HG03457 (cell line): ENCODE results near the gene CCNDBP1.
"Not testable (repeated sequence)": the region's sequence is repeated elsewhere in the genome, so short reads cannot be mapped to it uniquely, and the experiment has no call there.

Experiments used
- ATAC-seq: cut with Tn5 transposase; IDR thresholded peaks from one replicate; pipeline ENCODE4 v1.9.1; 2021; ENCODE audit warnings: moderate number of reproducible peaks; ENCODE audit not compliant: unreplicated experiment

Gene CCNDBP1

GRCh38 chr15:43214169-43214568, 29.0 kb downstream of the CCNDBP1 start:
- ATAC-seq = no peak

- no peak for ATAC-seq
Measured at GRCh38 chr15:43214592-43215295, 29.5 kb downstream of the CCNDBP1 start.

- no peak for ATAC-seq
Measured at GRCh38 chr15:43215961-43216360, 30.8 kb downstream of the CCNDBP1 start.

GRCh38 chr15:43218908-43219706, 33.9 kb downstream of the CCNDBP1 start:
- ATAC-seq = no peak

GRCh38 chr15:43219929-43220928, 35.0 kb downstream of the CCNDBP1 start:
- no peak for ATAC-seq

GRCh38 chr15:43220991-43221403, 35.8 kb downstream of the CCNDBP1 start, which contains the start of gene EPB42:
EPB42 (minus strand) TSS chr15:43221018; CDS start chr15:43220825, 193 bp downstream.
- no peak for ATAC-seq

- ATAC-seq = no peak
Measured at GRCh38 chr15:43221422-43221821, 36.2 kb downstream of the CCNDBP1 start.

GRCh38 chr15:43225201-43225949, 40.2 kb downstream of the CCNDBP1 start:
- ATAC-seq = no peak

- ATAC-seq = not testable (repeated sequence)
Measured at GRCh38 chr15:43225950-43226255, 40.7 kb downstream of the CCNDBP1 start.

- ATAC-seq = no peak
Measured at GRCh38 chr15:43226436-43227305, 41.5 kb downstream of the CCNDBP1 start.

GRCh38 chr15:43229977-43230376, 44.8 kb downstream of the CCNDBP1 start:
- no peak for ATAC-seq

- no peak for ATAC-seq
Measured at GRCh38 chr15:43230640-43231115, 45.5 kb downstream of the CCNDBP1 start.

GRCh38 chr15:43232289-43232874, 47.2 kb downstream of the CCNDBP1 start:
- no peak for ATAC-seq

GRCh38 chr15:43235536-43235935, 50.3 kb downstream of the CCNDBP1 start:
- ATAC-seq = no peak

- no peak for ATAC-seq
Measured at GRCh38 chr15:43237842-43238470, 52.8 kb downstream of the CCNDBP1 start.

GRCh38 chr15:43238671-43239131, 53.5 kb downstream of the CCNDBP1 start:
- no peak for ATAC-seq

- ATAC-seq = no peak
Measured at GRCh38 chr15:43239732-43240491, 54.7 kb downstream of the CCNDBP1 start.

GRCh38 chr15:43241100-43241499, 55.9 kb downstream of the CCNDBP1 start:
- ATAC-seq = no peak
